ENCODE data around the gene IL17RA. TPM values are rescaled to one million over a fixed set of nuclear protein-coding genes. Genes with fewer than 3 reads are reported as not detected.

The IL17RA gene
- total RNA-seq, 1 donor from 2014 or later: 49.8 TPM

DNA sequence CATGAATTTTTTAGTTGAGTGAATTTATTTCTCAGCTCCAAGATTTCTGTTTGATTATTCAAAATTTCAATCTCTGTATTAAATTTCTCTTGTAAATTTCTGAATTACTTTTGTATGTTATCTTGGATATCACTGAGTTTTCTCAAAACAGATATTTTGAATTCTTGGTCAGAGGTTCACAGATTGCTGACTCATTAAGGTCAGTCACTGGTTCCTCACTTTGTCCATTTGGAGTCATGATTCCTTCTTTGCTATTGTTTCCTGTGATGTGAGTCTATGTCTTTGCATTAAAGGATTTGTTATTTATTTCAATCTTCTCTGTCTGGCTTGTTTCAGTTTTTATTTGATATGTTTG is 10.2 kb upstream of the IL17RA start:
- Histone ChIP-seq H3K27ac (no peak overlapping the region), H3K4me1 (no peaks in the 10 kb centered on the region), H3K9me3 (no peaks in the 10 kb centered on the region), H3K36me3 (no peaks in the 10 kb centered on the region), H3K4me3 (no peak overlapping the region), H3K27me3 (no peaks in the 10 kb centered on the region)
- TF ChIP-seq, protein P1, sequence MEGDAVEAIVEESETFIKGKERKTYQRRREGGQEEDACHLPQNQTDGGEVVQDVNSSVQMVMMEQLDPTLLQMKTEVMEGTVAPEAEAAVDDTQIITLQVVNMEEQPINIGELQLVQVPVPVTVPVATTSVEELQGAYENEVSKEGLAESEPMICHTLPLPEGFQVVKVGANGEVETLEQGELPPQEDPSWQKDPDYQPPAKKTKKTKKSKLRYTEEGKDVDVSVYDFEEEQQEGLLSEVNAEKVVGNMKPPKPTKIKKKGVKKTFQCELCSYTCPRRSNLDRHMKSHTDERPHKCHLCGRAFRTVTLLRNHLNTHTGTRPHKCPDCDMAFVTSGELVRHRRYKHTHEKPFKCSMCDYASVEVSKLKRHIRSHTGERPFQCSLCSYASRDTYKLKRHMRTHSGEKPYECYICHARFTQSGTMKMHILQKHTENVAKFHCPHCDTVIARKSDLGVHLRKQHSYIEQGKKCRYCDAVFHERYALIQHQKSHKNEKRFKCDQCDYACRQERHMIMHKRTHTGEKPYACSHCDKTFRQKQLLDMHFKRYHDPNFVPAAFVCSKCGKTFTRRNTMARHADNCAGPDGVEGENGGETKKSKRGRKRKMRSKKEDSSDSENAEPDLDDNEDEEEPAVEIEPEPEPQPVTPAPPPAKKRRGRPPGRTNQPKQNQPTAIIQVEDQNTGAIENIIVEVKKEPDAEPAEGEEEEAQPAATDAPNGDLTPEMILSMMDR (IDR thresholded peaks at IDR 0.05): no peak
- ATAC-seq (no peak), DNase-seq (no peak)
- intact Hi-C loops (cut with DNase I): loop anchor here (10.0 kb wide), 2 partner anchors 100 to 430 kb away; no protein-coding TSS in a partner anchor

DNA sequence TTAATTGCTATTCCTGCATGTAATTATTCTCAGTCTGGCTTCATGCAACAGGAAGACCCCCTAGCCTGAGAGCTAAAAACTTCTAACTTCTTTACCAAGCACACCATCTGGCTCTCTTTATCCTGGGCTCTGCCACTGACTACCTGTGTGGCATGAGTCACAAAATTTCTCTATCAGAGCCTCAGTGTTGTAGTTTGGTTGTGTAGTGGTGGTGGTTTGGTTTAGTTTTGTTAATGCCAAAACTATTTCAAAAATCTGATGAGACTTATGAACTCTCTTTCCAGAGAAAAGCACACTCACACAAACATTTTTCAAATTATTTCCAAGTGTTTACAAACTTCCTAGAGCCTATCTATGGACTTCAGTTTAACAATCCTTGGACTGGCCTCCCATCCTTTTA is 7.5 kb upstream of the IL17RA start:
- Histone ChIP-seq H3K9me3 (no peaks in the 10 kb centered on the region), H3K4me3 (no peak overlapping the region), H3K4me1 (no peaks in the 10 kb centered on the region), H3K36me3 (no peaks in the 10 kb centered on the region), H3K27me3 (no peaks in the 10 kb centered on the region), H3K27ac (no peak overlapping the region)
- intact Hi-C loops (cut with DNase I): loop anchor here (10.0 kb wide), 2 partner anchors 98 to 428 kb away; no protein-coding TSS in a partner anchor
- no peak for ATAC-seq
- TF ChIP-seq, protein P1 (IDR thresholded peaks at IDR 0.05): no peak
- no peak for DNase-seq

DNA sequence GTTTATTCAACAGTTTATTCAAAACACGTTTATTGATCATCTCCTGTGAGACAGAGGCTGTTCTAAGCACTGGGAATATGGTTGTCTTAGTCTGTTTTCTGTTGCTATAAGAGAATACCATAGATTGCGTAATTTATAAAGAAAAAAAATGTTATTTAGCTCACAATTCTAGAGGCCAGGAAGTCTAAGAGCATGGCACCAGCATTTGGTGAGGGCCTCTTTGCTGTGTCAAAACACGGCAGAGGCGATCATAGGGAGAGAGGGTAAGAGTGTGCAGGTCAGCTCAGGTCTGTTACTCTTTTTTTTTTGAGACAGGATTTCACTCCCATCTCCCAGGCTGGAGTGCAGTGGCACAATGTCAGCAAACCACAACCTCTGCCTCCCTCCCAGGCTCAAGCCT is 5.2 kb upstream of the IL17RA start:
- Histone ChIP-seq H3K4me3 (no peak overlapping the region), H3K36me3 (no peaks in the 10 kb centered on the region), H3K9me3 (no peaks in the 10 kb centered on the region), H3K27me3 (no peaks in the 10 kb centered on the region), H3K4me1 (peaks cover 6% of the 10 kb centered on the region), H3K27ac (no peak overlapping the region)
- intact Hi-C loops (cut with DNase I): loop anchor here (10.0 kb wide), 2 partner anchors 95 to 425 kb away; no protein-coding TSS in a partner anchor
- TF ChIP-seq, protein P1 (IDR thresholded peaks at IDR 0.05): no peak
- ATAC-seq (no peak), DNase-seq (no peak)

DNA sequence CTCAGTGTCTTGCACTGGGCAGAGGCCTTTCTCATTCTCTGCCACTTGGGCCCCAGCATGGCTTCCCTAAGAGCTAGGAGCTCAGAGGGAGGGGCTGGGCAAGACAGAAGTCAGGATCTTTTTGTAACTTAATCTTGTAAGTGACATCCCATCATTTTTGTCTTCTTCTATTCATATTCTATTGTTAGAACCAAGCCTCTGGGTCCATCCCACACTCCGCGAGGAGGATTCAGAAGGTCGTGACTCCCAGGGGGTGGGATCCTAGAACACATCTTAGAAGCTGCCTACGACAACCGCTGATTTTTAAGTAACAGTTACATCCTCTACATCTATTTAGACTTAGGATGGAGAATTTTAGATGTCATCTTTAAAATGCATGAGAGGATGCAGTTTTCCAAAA is 1.5 kb upstream of the IL17RA start:
- H3K36me3 ChIP-seq: no peaks in the 10 kb centered on the region
- DNase-seq (no peak), ATAC-seq (no peak)
- no peak overlapping the region for H3K27ac ChIP-seq
- no peaks in the 10 kb centered on the region for H3K9me3 ChIP-seq
- TF ChIP-seq, protein P1 (IDR thresholded peaks at IDR 0.05): no peak
- peaks cover 31% of the 10 kb centered on the region for H3K4me1 ChIP-seq
- intact Hi-C loops (cut with DNase I): no loop called here
- no peak overlapping the region for H3K4me3 ChIP-seq
- H3K27me3 ChIP-seq: no peaks in the 10 kb centered on the region

DNA sequence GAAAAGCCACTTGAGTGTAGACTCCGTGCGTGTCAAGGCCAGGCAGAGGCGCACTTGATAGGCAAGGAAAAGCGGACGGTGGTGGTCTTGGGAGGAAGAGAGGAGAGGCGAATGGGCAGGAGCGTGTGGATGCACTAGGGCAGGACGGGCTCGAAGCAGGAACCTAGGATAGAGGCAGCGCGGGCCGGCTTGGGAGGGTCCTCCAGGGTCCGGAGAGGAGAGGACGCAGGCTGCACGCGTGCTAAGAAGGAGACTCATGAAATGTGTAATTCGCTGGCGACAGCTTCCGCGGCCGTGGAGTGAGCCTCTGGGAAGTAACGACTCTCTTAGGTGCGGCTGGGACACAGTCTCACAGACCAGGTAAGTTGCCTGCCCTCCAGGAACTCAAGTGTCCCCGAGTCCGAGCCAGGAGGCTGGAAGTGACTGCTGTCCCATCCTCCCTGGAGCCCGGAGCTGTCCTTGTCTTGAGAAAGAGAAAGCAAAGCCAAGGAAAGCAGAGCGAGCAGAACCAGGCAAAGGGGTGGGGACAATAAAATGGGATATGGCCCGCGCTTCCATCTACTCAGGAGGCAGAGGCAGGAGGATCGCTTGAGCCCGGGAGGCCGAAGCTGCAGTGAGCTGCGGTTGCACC is 874 bp upstream of the IL17RA start:
- Histone ChIP-seq H3K36me3 (no peaks in the 10 kb centered on the region), H3K9me3 (no peaks in the 10 kb centered on the region), H3K4me3 (peak overlapping the region; percentile 97), H3K27ac (peak overlapping the region; percentile 95), H3K27me3 (no peaks in the 10 kb centered on the region), H3K4me1 (peaks cover 31% of the 10 kb centered on the region)
- TF ChIP-seq, protein P1 (IDR thresholded peaks at IDR 0.05): no peak
- intact Hi-C loops (cut with DNase I): no loop called here
- DNase-seq (peak; percentile 58), ATAC-seq (no peak)
